Myocyte (in vitro differentiated cells): ENCODE data around the gene DRC3. TPM values are rescaled to one million over a fixed set of nuclear protein-coding genes. Genes with fewer than 3 reads are reported as not detected.

Source experiments
- DNase-seq: peaks from one replicate; pipeline ENCODE4 v3.0.0-alpha.2; 2012; ENCODE audit warnings: low read depth
- total RNA-seq: library from RNA; depleted of rRNA; stranded (reverse); fragments of >200 nt; gene quantifications from 2 replicates; pipeline ENCODE4 v1.2.3, GENCODE V29; 2014

DRC3 gene
- total RNA-seq, 1 donor from 2014 or later = 1.0 TPM

- no peak for DNase-seq
Measured at GRCh38 chr17:18018411-18018921, 45.8 kb downstream of the DRC3 start.

GRCh38 chr17:18019838-18020154, 47.1 kb downstream of the DRC3 start:
- DNase-seq = no peak

GRCh38 chr17:18020971-18021370, 48.3 kb downstream of the DRC3 start:
- no peak for DNase-seq

- no peak for DNase-seq
Measured at GRCh38 chr17:18021372-18021771, 48.7 kb downstream of the DRC3 start.

GRCh38 chr17:18025241-18025944, 52.7 kb downstream of the DRC3 start:
- no peak for DNase-seq

GRCh38 chr17:18025945-18026776, 53.5 kb downstream of the DRC3 start:
- peak; percentile 81 for DNase-seq

GRCh38 chr17:18027280-18027679, 54.6 kb downstream of the DRC3 start:
- no peak for DNase-seq

- no peak for DNase-seq
Measured at GRCh38 chr17:18028114-18028951, 55.7 kb downstream of the DRC3 start.

GRCh38 chr17:18028952-18029540, 56.4 kb downstream of the DRC3 start:
- DNase-seq = no peak

- DNase-seq = no peak
Measured at GRCh38 chr17:18031955-18032354, 59.3 kb downstream of the DRC3 start.

GRCh38 chr17:18033442-18034099, 60.9 kb downstream of the DRC3 start:
- peak; percentile 87 for DNase-seq

GRCh38 chr17:18035704-18036103, 63.0 kb downstream of the DRC3 start:
- DNase-seq = no peak

- no peak for DNase-seq
Measured at GRCh38 chr17:18037486-18037885, 64.8 kb downstream of the DRC3 start.

GRCh38 chr17:18038149-18038850, 65.6 kb downstream of the DRC3 start:
- DNase-seq = no peak

- DNase-seq = peak; percentile 99
Measured at GRCh38 chr17:18038861-18039534, 66.3 kb downstream of the DRC3 start, which contains the start of the genes ATPAF2 and GID4. Gene ATPAF2 (minus strand): TSS chr17:18039168. CDS start chr17:18039013, 155 bp downstream. Gene GID4 (plus strand): TSS chr17:18039408. CDS start chr17:18039465, 57 bp downstream.

GRCh38 chr17:18039535-18040260, 67.0 kb downstream of the DRC3 start:
- DNase-seq = peak; percentile 33

- no peak for DNase-seq
Measured at GRCh38 chr17:18040261-18040858, 67.7 kb downstream of the DRC3 start.

- DNase-seq = no peak
Measured at GRCh38 chr17:18041776-18042175, 69.1 kb downstream of the DRC3 start.
